Inflammatory macrophage treated with lipopolysaccharide for 4 hours (primary cell): ENCODE measurements around the gene OR2D3.
A peak's percentile ranks its signal among the peaks of the same experiment; 100 is the strongest.
"Not testable (repeated sequence)": the region's sequence is repeated elsewhere in the genome, so short reads cannot be mapped to it uniquely, and the experiment has no call there.

Experiments used
- DNase-seq: peaks from one replicate; pipeline ENCODE4 v3.0.0-alpha.2; 2020

The OR2D3 gene, protein sequence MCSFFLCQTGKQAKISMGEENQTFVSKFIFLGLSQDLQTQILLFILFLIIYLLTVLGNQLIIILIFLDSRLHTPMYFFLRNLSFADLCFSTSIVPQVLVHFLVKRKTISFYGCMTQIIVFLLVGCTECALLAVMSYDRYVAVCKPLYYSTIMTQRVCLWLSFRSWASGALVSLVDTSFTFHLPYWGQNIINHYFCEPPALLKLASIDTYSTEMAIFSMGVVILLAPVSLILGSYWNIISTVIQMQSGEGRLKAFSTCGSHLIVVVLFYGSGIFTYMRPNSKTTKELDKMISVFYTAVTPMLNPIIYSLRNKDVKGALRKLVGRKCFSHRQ

DNA sequence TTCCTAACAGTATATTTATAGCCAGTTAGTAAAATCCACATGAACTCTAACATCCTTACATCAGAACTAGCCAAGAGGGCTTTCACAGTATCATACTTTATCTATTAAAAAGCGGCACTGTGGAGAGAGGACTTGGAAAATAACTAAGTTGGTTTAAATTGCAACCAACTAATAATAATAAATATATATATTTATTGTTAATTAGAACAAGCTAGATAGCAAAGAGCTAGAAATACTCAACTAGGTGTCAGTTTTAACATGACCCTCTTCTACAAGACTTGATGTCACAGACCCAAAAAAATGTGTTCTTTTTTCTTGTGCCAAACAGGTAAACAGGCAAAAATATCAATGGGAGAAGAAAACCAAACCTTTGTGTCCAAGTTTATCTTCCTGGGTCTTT is at the start of gene OR2D3:
Gene OR2D3 (plus strand): TSS at position 301 of the 400 bp plus-strand sequence. CDS start 0 bp downstream, at position 301.
- DNase-seq: no peak

DNA sequence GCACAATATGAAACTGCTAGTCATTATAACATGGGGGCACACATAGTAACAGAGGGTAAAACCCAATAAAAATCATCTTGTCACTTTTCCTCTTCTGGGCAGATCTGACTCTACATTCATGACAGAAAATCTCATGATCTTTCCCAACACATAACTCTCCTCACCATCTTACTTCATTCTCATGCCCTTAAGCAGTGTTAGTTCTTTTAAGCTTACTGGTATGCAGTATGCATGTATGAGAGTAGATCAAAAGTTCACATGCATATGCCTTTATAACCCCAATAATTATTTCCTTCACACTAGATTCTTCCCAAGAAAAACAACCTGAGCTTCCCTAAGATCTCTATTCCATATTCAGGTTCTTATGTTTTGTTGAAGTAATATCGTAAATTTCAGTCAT is 49.5 kb upstream of the OR2D3 start:
- no peak for DNase-seq

DNA sequence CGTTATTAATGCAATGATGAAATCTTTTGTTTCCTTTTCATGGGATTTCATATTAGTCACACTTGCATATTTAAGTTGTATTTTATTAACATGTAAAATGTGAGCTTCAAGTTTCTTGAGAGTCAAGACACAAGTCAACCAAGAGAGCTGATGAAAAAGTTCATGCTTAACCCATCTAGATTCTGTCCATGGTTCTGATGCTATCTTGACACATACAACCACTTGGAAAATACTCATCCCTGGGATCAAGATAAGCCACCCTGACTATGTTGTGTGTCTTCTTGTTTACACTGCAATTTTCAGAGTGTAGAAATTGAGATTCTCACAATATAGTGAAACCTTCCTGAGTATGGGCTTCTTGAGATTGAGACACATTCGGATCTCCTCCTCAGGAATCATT is 45.0 kb upstream of the OR2D3 start:
- DNase-seq: no peak

DNA sequence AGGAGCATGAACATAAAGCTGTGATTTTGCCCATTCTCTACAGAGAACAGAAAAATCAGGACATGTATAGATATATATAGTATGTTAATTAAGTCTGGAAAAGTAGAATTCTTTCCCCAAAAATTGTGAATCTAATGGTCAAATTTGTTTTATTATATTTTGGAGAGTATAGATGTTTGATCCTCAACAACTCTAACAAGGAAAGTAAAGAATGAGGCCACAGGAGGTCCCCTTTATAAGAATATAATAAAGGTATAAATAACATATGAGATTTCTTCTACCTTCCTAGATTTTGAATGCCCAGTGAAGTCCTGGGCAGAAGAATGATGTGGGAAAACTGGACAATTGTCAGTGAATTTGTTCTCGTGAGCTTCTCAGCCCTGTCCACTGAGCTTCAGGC is 44.5 kb upstream of the OR2D3 start, which contains the start of gene OR10A4:
Gene OR10A4 (plus strand): TSS at position 301 of the 400 bp plus-strand sequence. CDS start 23 bp downstream, at position 324.
- DNase-seq: no peak

DNA sequence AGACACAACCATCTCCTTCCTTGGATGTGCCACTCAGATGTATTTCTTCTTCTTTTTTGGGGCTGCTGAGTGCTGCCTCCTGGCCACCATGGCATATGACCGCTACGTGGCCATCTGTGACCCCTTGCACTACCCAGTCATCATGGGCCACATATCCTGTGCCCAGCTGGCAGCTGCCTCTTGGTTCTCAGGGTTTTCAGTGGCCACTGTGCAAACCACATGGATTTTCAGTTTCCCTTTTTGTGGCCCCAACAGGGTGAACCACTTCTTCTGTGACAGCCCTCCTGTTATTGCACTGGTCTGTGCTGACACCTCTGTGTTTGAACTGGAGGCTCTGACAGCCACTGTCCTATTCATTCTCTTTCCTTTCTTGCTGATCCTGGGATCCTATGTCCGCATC is 43.9 kb upstream of the OR2D3 start:
- no peak for DNase-seq

DNA sequence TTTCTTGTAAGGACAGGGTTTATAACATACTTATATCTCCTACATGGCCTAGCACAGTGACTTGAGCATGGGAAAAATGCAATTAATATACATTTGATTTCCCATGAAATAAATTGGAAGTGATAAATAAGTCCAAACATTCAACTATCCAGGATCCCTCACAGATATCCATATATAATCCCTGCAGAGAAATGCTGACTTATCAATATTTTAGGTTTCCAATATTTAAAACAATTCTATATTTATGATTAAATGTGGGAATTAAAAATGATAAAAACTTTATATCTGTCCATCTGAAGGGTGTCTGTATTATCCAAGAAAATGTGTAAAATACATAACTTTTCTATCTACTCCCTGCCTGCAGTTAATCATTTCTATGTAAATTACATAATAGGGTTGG is 38.1 kb upstream of the OR2D3 start:
- DNase-seq: no peak

DNA sequence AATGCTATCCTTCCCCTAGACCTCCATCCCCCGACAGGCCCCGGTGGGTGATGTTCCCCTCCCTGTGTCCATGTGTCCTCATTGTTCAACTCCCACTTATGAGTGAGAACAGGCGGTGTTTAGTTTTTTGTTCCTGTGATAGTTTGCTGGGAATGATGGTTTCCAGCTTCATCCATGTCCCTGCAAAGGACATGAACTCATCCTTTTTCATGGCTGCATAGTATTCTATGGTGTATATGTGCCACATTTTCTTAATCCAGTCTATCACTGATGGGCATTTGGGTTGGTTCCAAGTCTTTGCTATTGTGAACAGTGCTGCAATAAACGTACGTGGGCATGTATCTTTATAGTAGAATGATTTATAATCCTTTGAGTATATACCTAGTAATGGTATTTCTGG is 33.1 kb upstream of the OR2D3 start:
- not testable (repeated sequence) for DNase-seq

DNA sequence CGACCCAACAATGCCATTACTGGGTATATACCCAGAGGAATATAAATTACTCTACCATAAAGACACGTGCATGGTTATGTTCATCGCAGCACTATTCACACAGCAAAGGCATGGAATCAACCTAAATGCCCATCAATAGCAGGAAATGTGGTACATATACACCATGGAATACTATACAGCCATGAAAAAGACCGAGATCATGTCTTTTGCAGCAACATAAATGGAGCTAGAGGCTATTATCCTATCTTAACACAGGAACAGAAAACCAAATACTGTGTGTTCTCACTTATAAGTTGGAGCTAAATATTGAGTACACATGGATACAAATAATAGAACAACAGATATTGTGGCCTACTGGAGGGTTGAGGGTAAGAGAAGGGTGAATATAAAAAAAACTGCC is 32.0 kb upstream of the OR2D3 start:
- DNase-seq: no peak

DNA sequence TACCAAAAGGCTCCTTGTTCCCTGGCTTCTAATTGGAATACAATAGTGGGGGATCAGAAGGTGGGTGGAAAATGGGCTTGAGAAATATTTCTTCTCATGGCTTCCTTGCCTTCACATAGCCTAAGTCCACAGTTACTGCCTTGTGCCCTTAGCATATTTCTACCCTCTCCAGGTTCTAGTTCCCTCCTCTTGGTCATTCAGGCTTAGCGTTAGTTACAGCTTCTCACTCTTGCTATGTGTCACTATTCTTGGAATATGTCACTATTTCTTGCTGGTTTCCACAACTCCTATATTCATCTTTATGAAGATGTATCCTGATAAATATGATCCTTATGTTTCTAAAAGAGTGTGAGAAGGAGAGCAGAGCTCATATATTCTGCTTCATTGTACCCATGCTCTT is 31.0 kb upstream of the OR2D3 start:
- DNase-seq: no peak

DNA sequence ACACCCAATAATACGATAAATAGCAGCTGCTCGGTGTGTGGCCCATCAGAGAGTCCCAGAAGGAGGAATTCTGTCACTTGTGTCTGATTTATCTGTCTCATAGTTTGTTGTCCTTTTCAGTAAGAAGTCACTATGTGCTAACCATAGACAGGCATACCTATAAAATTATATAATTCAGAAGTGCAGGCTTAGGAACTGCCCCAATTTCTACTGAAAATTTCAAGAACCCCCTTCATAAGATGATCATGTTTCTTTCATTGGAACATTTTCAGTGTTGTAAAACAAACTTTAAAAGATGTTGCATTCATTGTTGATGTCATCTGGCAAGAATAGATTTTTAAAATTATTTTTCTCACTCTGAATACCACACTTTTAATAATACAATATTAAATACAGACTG is 28.4 kb upstream of the OR2D3 start, which contains the start of gene OR2D2:
Gene OR2D2 (minus strand): TSS at position 101 of the 400 bp plus-strand sequence. CDS start 0 bp downstream, at position 101.
- DNase-seq: no peak

DNA sequence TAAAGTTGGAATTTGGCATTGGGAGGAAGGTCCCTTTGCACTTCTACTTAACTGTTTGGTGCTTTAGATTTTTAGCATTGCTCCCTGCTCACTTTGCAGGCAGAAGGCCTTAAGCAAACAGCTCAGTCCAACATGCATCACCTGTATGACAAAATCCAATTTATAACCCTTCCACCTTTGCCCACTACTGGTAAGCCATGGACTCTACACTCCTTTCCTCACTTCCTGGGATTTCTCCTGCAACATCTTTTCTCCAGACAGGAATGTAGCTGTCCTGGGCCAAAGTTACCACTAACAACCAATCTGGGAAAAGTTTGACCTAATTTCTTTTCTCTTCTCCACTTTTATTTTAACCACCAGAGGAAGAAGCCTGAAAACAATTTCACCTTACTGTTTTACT is 26.7 kb upstream of the OR2D3 start:
- no peak for DNase-seq

DNA sequence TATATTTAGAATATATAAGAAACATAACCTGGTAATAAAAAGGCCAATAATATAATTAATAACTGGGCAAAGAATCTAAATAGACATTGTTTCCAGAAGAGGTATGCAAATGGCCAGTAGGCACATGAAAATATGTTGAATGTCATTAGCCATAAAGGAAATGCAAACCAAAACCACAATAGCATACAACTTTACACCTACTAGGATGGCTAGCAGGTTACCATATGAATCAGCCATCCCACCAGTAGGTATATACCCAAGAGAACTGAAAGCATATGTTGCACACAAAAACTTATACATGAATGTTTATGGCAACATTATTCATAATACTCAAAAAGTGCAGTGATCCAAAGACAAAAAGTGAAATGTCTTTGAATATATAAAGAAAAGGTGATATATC is 25.8 kb upstream of the OR2D3 start:
- DNase-seq: no peak

DNA sequence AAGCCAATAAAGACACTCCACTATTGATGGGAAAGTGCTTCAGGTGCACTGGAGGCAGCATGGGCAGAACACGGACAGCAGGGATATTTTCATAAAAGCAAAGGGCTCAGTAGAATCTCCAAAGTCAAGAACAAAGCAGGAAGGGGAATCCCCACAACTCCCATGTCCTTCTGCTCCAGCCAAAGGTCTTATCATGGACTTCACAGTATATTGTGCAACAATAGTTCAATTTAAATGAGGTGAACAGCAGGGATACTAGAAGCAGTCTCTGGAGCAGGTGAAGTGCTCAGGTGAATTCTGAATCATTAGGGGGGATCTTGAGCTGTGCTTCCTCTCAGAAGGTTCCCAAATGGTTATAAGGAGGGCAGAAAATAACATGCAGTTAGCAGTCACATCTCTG is 21.9 kb upstream of the OR2D3 start:
- DNase-seq: no peak

DNA sequence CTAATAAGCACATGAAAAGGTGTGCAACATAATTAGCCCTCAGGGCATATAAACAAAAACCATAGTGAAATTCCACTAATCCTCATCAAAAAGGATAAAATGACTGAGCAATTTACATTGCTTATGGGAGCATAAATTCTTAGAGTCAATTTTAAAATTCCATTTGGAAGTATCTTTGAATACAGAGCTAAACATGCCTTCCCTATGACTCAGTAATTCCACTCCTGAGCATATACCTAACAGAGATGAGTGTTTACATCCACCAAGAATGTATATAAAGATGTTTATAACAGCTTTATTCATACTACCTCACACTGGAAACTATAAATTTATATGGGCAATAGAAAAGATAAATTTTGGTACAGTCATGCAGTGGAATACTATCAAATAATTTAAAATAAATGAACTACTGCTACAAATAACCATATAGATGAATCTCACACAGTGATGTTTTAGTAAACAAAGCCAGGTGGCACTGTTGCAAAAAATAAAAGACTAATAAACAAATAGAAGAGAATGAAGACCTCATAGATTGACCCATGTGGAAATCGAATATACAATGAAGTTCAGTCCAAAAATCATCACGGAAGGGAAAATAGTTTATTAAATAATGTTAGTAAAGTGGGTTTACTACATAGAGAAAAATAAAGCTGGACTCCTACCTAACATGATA is 20.3 kb upstream of the OR2D3 start:
- DNase-seq: no peak

DNA sequence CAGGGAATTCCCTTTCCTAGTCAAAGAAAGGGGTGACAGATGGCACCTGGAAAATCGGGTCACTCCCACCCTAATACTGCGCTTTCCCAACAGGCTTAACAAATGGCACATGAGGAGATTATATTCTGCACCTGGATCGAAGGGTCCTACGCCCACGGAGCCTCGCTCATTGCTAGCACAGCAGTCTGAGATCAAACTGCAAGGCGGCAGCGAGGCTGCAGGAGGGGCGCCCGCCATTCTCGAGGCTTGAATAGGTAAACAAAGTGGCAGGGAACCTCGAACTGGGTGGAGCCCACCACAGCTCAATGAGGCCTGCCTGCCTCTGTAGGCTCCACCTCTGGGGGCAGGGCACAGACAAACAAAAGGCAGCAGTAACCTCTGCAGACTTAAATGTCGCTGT is 16.0 kb upstream of the OR2D3 start:
- not testable (repeated sequence) for DNase-seq

DNA sequence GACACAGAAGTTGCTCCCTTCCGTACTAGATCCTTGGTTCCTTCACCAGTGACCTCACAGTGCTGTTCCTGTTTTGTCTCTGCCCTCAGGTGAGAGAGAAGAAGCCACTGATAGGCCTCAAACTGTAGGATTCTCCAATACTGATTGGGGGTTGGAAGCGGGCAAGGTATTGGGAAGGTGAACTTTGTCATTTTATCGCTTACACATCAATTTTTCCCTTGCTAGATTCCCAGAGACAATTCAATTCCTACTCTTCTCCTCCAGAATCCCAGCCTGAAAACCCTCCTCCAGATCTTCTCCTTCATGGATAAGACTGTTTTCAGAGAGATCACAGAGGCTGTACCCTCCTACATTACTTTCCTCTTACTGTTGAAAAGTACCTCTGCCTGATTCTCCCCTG is 9.4 kb upstream of the OR2D3 start:
- no peak for DNase-seq

DNA sequence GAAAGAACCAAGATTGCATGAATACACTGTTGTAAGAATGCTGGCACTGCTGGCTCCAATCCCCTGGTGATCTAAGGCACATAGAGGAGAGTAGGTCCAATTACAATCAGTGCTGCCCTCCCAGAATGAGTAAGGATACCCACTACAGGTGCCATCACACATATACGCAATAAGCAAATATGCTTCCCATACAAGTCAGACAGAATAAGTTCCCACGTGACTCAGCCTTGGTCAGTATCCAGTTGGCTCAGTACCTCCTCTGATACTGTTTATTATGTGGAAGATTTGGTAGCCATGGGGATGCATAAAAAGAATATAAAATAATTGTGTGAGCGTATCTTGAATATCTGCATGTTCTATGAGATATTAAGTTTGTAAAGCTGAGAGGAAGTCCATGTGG is 8.9 kb upstream of the OR2D3 start:
- DNase-seq: no peak

DNA sequence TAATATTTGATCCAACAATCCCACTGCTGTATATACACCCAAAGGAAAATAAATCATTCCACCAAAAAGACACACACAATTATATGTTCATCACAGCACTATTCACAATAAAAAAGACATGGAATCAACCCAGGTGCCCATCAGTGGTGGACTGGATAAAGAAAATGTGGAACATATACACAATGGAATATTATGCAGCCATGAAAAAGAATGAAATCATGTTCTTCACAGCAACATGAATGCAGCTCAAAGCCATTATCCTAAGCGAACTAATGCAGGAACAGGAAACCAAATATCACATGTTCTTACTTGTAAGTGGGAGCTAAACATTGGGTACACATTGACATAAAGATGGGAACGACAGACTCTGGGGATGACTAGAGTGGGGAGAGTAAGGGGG is 1.1 kb upstream of the OR2D3 start:
- DNase-seq: no peak

DNA sequence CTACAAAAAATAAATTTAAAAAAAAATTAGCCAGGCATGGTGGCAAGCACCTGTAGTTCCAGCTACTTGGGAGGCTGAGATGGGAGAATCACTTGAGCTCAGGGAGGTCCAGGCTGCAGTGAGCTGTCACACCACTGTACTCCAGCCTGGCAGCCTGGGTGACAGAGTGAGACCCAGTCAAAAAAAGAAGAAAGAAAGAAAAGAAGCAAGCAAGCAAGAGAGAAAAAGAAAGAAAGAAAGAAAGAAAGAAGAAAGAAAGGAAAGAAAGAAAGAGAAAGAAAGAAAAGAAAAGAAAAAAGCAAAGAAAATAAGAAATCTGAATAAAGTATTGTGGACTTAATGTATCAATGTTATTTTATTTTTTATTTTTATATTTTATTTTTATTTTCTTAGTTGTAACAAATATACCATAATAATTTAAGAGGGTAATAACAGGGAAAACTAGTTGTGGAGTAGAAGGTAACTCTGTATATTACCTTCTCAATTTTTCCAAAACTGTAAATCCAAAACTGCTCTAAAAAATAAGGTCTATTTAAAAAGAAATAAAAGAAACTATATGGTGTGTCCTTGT is 4.3 kb downstream of the OR2D3 start:
- no peak for DNase-seq

DNA sequence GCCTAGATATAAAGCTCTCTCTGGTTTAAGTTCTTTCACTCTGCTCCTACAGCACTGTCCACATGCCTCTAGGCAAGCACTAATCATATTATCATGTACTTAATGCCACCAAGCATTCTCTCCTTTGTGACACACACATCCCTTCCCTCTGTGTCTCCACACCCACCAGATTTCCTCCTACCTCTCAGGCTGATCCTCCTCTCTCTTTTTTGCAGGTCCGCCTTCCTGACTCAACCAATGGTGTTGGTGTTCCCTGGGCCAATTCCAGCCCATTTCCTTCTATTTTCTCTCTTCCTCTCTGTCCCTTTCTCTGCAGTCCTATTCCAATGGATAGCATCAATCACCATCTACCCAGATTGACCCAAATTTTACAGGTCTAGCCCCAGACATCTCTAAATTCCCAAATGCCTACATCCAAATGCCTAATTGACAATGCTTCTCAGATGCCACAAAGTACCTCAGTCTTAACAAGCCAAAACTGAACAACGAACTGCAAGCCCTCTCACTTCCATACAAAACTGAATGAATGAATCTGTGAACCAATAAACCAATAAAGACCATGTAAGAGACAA is 4.9 kb downstream of the OR2D3 start:
- DNase-seq: no peak

DNA sequence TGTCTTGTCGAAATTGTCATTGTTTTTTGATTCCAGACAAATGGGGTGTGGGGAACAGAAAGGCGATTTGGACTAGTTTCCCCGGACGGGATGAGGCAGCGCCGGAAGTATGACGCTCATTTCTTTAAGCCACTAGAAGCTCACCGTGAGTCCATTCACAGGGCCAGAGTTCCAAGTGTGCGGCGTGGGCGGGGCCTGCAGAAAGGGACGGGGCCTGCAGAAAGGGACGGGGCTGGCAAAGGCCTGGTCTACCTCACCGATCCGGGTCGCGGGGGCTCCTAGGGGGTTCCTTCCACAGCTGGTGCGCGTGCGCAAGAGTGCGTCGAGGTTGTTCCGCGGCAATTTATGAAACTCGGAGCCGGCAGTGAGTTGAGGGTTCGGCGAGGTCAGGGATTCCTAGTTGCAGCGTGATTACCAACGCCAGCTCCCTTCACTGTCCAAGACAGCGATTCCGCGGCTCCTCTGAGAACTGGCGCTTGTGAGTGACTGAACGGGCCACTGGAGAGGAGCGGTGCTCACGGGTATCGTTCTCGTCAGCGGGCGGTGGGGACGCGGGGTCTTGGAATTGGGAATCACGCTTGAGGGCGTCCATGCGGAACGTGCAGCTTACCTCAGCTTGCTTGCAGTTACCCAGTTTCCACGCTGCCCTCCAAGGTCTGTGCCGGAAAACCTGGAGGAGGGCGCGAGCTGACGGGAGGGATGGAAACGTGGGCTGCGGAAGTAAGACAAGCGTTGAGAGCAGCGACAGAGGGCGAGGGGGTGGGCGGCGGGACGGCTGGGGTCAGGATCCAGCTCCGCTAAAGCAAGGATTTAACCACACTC is 5.6 kb downstream of the OR2D3 start, which contains the start of gene ZNF215:
Gene ZNF215 (plus strand): TSS at position 219 of the 822 bp plus-strand sequence. CDS start 5,847 bp downstream, outside the sequence.
- peak; percentile 68 for DNase-seq

DNA sequence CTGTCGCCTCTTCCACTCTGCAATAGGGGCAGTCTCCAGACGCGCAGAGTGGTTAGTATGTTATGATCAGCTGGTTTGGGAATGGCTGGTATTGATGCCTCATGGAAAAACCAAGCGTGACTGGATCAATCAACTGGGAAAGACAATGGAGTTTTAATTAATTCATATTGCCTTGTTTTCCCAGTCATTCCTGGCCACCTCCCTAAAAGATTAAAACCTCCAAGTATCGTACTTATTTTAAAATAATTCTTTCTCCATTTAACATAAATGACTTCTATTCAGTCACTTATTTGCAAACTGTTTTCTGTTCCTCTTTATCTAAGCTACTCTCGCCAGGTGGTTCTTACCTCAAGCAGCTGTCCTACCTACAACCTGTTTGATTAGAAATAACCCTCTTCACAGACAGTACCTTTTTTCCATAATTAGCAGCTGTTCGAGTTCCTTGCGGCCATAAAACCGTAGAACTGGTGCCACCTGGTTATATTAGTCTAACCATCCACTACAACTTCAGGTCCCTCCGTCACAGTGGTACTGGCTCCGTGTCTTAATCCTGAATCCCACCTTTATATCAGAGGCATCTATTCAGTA is 6.3 kb downstream of the OR2D3 start:
- no peak for DNase-seq
